ENCODE data around the gene CYP1A2. TPM values are rescaled to one million over a fixed set of nuclear protein-coding genes. Genes with fewer than 3 reads are reported as not detected.
A peak's percentile ranks its signal among the peaks of the same experiment; 100 is the strongest.
"Not testable (repeated sequence)": the region's sequence is repeated elsewhere in the genome, so short reads cannot be mapped to it uniquely, and the experiment has no call there.

CYP1A2 gene
- total RNA-seq, 1 donor from 2014 or later = not detected

- intact Hi-C loops (cut with micrococcal nuclease) = no loop called here
- no peak for ATAC-seq
- DNase-seq = no peak
Measured at GRCh38 chr15:74733269-74733668, 15.4 kb upstream of the CYP1A2 start.

GRCh38 chr15:74735305-74735704, 13.3 kb upstream of the CYP1A2 start:
- ATAC-seq (no peak), DNase-seq (no peak)
- intact Hi-C loops (cut with micrococcal nuclease) = no loop called here

- ATAC-seq; DNase-seq; intact Hi-C loops (cut with micrococcal nuclease): not testable (repeated sequence)
Measured at GRCh38 chr15:74738239-74738638, 10.4 kb upstream of the CYP1A2 start.

GRCh38 chr15:74742422-74742821, 6.2 kb upstream of the CYP1A2 start:
- ATAC-seq = no peak
- no peak for DNase-seq
- intact Hi-C loops (cut with micrococcal nuclease) = no loop called here

GRCh38 chr15:74746389-74746788, 2.3 kb upstream of the CYP1A2 start:
- intact Hi-C loops (cut with micrococcal nuclease) = no loop called here
- DNase-seq (no peak), ATAC-seq (no peak)

GRCh38 chr15:74749832-74750231, 1.2 kb downstream of the CYP1A2 start:
- ATAC-seq (no peak), DNase-seq (no peak)
- intact Hi-C loops (cut with micrococcal nuclease) = no loop called here

- no peak for DNase-seq
- intact Hi-C loops (cut with micrococcal nuclease) = no loop called here
- no peak for ATAC-seq
Measured at GRCh38 chr15:74750751-74751150, 2.1 kb downstream of the CYP1A2 start.

GRCh38 chr15:74752011-74752410, 3.4 kb downstream of the CYP1A2 start:
- ATAC-seq (no peak), DNase-seq (no peak)
- intact Hi-C loops (cut with micrococcal nuclease) = no loop called here

- ATAC-seq (no peak), DNase-seq (no peak)
- intact Hi-C loops (cut with micrococcal nuclease) = no loop called here
Measured at GRCh38 chr15:74752531-74752930, 3.9 kb downstream of the CYP1A2 start.

GRCh38 chr15:74754593-74755215, 6.1 kb downstream of the CYP1A2 start:
- no peak for DNase-seq
- intact Hi-C loops (cut with micrococcal nuclease) = no loop called here
- ATAC-seq = no peak

- ATAC-seq = no peak
- intact Hi-C loops (cut with micrococcal nuclease) = no loop called here
Measured at GRCh38 chr15:74758736-74759135, 10.1 kb downstream of the CYP1A2 start.

GRCh38 chr15:74762791-74763150, 14.1 kb downstream of the CYP1A2 start:
- DNase-seq = no peak
- intact Hi-C loops (cut with micrococcal nuclease) = no loop called here

More at GRCh38 chr15:74758736-74759135, 10.1 kb downstream of the CYP1A2 start:
- no peak for DNase-seq

GRCh38 chr15:74763416-74763815, 14.8 kb downstream of the CYP1A2 start:
- ATAC-seq = no peak
- intact Hi-C loops (cut with micrococcal nuclease) = no loop called here
- DNase-seq = no peak

More at GRCh38 chr15:74762791-74763150, 14.1 kb downstream of the CYP1A2 start:
- ATAC-seq = peak; percentile 54

- intact Hi-C loops (cut with micrococcal nuclease) = loop anchor here (5.0 kb wide), 1 partner anchor 130 kb away; no protein-coding TSS in a partner anchor
- no peak for ATAC-seq
Measured at GRCh38 chr15:74767167-74768098, 18.8 kb downstream of the CYP1A2 start.

GRCh38 chr15:74768099-74768770, 19.6 kb downstream of the CYP1A2 start:
- no peak for ATAC-seq
- intact Hi-C loops (cut with micrococcal nuclease) = loop anchor here (5.0 kb wide), 1 partner anchor 131 kb away; no protein-coding TSS in a partner anchor
- DNase-seq = no peak

More at GRCh38 chr15:74767167-74768098, 18.8 kb downstream of the CYP1A2 start:
- no peak for DNase-seq

GRCh38 chr15:74768771-74769342, 20.2 kb downstream of the CYP1A2 start:
- DNase-seq (peak; percentile 70), ATAC-seq (peak; percentile 54)
- intact Hi-C loops (cut with micrococcal nuclease) = loop anchor here (5.0 kb wide), 1 partner anchor 132 kb away; no protein-coding TSS in a partner anchor

- ATAC-seq (no peak), DNase-seq (no peak)
- intact Hi-C loops (cut with micrococcal nuclease) = loop anchor here (5.0 kb wide), 2 partner anchors 132 to 183 kb away; no protein-coding TSS in a partner anchor
Measured at GRCh38 chr15:74769463-74770025, 20.9 kb downstream of the CYP1A2 start.

- intact Hi-C loops (cut with micrococcal nuclease) = loop anchor here (5.0 kb wide), 1 partner anchor 182 kb away; no protein-coding TSS in a partner anchor
- no peak for DNase-seq
- no peak for ATAC-seq
Measured at GRCh38 chr15:74770211-74770903, 21.7 kb downstream of the CYP1A2 start.
